ENCODE measurements around the gene C7orf57.

The C7orf57 gene

DNA sequence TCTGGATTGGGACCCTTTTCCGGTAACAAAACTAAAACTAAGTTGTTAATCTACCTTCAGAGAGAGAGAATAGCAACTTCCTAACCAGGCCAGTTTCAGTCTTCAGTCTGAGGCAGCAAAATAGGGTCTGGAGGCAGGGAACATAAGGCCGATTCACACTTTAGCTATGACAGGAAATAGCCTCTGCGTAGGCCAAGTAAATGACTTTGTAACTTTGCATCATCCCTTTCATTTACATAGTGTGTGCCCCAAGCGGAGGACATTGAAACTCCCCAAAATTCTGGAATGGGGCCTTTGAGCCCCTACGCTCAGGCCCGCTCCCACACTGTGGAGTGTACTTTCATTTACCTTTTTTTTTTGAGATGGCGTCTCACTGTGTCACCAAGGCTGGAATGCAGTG is 52.0 kb downstream of the C7orf57 start:
- DNase-seq, result no peak

DNA sequence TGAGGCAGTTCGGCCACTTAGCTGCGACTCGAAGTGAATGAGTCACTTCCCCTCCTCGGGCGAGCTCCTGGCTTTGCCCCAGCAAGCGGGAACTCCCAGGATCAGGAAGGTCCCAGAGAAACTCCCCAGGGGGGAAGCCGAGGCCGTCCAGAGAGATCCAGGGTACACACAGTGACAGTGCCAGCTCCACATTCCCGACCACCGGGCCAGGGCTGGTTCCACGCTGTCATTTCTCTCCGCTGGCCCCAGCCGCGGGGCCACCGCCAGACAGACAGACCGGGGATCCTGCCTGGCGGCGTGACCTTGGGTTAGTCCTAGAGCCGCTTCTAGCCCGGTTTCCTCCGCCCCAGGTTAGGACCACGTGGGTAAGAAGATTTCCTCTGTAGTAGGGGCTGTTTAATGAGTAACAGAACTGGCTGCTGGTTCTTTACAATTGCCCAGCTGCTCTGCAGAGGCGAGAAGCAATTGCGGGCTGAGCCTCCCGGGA is 53.3 kb downstream of the C7orf57 start:
- no peak for DNase-seq

GRCh38 chr7:48089046-48090003 is 54.0 kb downstream of the C7orf57 start, which contains the start of gene UPP1:
UPP1 (plus strand) TSS chr7:48089265; CDS start chr7:48094784, 5,519 bp downstream.
- peak; percentile 91 for DNase-seq

DNA sequence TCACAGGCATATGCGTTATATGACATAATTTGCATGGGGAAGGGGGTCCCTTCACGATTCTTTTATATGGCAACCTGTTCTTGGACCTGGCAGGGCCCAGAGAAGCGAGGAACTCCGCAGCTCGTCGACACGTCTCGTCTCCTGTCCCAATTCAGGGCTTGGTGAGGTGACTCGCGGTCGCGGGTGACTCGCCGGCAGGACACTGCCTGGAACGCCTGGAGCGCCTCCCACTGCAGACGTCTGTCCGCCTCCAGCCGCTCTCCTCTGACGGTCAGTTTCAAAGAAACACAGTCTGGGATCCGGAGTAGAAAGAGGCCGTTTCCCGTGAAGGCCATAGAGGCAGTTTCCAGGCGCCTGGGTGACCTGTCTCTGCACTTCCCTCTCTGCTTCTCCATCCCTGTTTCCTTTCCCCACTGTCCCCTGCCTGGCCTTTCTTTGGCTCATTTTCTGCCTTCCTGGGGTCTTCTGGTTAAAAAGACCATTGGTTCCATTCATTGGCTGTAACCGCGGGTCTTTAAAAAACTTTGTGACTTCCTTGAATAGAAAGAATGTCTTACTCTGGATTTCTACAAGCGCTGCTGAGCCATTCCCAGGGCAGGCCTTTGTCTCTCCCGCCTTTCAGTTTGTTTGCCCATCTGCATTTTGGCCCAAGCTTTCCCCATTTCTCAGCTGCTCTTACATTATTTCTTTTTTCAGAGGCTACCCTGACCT is 54.9 kb downstream of the C7orf57 start:
- DNase-seq, result no peak

DNA sequence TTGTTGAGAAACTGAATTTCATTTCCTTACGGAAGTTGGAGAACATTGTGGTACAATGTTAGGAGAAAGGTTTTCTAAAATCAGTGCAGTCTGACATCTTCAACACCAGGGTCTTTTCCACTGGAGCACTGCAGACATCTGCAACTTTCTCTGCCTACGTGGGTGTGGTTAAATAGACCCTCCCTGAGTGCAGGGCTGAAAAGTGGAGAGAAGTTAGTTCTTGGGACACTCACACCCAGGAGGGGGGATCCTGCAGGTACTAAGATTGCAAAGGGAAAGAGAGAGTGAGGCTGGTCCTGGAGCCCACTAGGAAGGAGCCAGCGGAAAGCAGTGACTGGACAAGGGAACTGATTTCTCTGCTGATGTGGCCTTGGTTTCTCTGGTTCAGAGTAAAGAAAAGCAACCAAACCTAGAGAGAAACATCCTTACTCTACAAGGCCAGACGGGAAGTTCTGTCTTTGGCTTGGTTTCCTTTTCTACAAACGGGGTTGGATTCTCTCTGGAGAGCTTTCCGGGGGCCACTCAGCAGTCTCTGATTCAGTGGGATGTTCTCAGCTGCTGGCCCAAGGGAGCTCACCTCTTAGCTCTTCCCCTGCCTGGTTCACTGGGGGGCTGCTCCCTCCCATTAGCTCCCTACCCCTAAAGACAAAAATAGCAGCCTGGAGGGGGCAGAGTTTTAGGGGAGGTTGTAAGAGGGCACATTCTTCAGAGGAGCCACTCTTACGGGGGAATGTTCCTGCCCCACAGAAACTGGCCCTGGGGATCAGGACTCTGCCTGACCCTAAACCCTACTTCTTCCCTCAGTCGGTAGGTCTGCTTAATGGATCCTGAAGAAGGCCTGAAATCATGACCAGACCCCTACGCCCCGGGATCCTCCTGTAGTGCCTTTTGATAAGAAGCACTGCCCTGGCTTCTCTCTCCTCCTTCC is 56.4 kb downstream of the C7orf57 start:
- DNase-seq, result no peak

GRCh38 chr7:48094861-48095293 is 59.5 kb downstream of the C7orf57 start:
- no peak for DNase-seq

GRCh38 chr7:48096273-48096672 is 60.9 kb downstream of the C7orf57 start:
- no peak for DNase-seq

DNA sequence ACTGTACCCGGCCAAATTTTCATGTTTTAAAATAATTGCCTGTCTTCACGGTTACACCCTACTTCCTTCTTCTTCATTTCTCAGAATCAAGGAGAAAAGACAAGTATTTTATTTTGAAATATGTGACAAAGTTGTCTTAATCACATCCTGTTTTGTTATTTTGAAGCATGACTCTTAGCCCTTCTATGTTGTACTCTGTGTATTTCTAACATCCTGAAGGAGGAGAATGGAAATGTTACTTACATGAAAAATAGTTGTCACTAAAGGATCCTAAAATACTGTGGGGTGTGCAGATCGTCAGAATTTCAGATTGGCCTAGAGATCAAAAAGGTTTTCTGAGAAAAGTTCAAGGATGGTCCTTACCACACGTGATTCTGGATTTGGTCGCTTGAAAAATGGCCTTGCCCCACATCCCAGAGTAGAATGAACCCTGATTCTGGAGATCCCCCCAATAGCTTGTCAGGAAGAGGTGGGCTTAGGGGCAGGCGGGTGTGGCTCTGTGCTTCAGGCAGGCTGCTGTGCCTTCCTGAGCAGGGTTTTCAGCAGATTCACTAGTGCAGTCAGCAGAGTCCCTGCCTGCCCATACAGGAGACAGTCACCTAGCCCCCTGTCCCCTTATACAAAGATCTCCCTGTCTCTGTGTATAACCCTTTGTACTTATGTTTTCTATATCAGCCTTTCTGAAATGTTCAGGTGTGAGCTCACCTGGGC is 62.3 kb downstream of the C7orf57 start:
- DNase-seq, result no peak

DNA sequence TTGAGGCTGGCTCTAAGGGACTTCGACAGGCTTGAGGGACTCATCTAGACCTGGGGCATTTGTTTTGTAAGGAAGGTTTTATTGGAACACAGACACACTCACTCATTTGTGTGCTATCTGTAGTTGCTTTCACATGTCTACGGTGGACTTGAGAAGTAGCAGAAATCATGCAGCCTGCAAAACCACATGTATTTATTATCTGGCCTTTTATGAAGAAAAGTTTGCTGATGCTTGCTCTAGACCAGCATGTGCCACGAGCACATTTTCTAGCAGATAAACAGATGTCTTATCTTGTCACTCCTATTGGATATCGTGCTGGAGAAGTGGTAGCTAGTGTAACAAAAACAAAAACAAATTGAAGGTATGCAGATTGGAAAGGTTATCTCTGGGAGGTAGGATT is 63.5 kb downstream of the C7orf57 start:
- no peak for DNase-seq

GRCh38 chr7:48099781-48100180 is 64.4 kb downstream of the C7orf57 start:
- DNase-seq, result no peak

DNA sequence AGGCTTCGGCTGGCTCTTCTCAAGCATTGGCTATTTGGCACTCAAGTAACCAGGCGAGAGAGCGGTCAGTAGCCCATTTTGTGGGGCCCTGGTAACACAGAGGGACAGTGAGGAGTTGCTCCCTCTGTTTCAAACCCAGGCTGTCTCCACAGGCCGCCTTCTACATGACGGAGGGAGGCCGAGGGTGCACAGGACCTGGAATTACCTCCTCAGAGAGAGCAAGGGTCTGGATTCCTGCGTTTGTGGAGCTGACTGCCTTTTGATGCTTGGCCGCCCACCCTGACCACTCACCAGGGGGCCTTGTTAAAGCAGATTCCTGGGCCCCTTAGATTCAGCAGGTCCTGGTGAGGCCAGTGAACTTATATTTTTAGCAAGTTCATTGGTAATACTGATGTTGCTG is 66.0 kb downstream of the C7orf57 start:
- DNase-seq, result no peak

GRCh38 chr7:48101968-48102367 is 66.6 kb downstream of the C7orf57 start:
- DNase-seq, result peak; percentile 66

GRCh38 chr7:48102530-48102929 is 67.2 kb downstream of the C7orf57 start:
- no peak for DNase-seq

DNA sequence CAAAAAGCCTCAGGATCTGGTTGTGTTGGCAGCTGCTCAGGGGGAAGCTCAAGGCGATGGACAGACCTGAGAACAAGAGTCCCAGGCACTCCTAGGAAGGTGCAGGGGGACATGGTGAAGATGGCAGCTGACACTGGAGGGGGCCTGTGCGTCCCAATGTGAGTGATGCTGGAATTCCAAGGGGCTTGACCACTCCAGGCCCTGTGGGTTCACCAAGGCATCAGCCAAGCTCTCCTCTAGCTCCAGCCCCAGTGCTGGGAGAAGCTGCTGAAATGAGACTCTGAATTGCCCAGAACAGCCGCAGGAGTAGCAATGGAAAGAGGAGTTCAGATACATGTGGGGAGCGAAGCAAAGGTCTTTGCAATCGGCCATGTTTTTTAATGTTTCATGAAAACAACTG is 69.7 kb downstream of the C7orf57 start:
- DNase-seq, result no peak

DNA sequence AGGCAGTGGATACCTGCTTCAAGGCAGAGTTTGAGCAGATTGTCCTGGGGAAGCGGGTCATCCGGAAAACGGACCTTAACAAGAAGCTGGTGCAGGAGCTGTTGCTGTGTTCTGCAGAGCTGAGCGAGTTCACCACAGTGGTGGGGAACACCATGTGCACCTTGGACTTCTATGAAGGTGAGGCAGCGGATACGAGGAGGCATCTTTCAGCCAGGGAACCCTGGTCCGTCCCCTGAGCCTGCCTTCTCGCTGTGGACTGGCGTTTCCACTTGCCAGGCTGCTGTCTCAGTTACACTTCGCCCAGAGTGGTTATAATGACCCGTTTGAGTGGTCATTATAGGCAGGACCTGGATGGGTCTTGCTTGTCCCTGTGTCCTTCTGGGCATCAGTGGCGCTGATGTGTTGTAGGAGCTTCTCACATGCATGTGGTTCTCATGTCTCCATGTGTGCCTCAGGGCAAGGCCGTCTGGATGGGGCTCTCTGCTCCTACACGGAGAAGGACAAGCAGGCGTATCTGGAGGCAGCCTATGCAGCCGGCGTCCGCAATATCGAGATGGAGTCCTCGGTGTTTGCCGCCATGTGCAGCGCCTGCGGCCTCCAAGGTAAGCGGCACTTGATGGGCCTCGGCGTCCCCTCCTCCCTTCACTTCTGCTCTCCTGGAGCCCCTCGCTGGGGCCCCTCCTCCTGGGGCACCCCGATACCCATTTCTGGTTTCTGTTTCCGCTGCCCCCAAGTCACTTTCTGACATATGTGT is 71.7 kb downstream of the C7orf57 start:
- DNase-seq, result no peak

- no peak for DNase-seq
Measured at GRCh38 chr7:48107926-48108472, 72.7 kb downstream of the C7orf57 start.

- DNase-seq, result no peak
Measured at GRCh38 chr7:48108959-48109847, 73.9 kb downstream of the C7orf57 start.

- DNase-seq, result peak; percentile 97
Measured at GRCh38 chr7:48109848-48110663, 74.7 kb downstream of the C7orf57 start.

GRCh38 chr7:48110868-48111267 is 75.5 kb downstream of the C7orf57 start:
- no peak for DNase-seq

Data from stimulated activated CD8-positive, alpha-beta memory T cell treated with anti-CD3 and anti-CD28 coated beads, Interleukin-4, amount 100 ng/mL, for 48 hours (primary cell).